ENCODE data around the gene TENM3.

GRCh38 chr4:182206916-182207315 lies 36.3 kb upstream of the TENM3 start:
- TF ChIP-seq CTCF (IDR thresholded peaks at IDR 0.05; ENCODE audit: low read depth, low read length): no peak
- no peak for TF ChIP-seq EZH2phosphoT487 (IDR thresholded peaks at IDR 0.05; ENCODE audit: low read depth)
